ENCODE results near the gene ZNF277.

The ZNF277 gene

DNA sequence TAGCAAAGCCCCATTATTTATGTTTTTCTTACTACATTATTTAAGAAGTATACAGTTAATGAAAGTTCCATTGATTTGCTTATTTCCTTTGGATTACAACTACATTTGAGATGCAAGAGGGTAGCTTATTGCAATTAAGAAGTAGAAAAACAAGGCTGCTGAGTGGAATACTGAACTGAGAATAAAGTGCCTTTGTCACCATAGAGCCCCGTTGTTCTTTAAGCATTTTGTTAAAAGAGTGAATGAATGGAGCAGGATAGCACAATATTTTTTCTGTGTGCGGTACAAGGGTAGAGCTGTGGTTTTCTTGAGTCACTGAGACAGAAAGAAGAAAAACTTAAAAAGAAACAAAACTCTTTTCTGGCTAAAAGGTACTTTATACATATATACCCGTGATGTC, 45.6 kb downstream of the ZNF277 start:
- H3K36me3 Mint-ChIP-seq = peaks cover 7% of the 10 kb centered on the region
- H3K27ac Mint-ChIP-seq = no peak overlapping the region
- H3K4me3 Mint-ChIP-seq = no peak overlapping the region
- H3K27me3 Mint-ChIP-seq = no peaks in the 10 kb centered on the region
- H3K4me1 Mint-ChIP-seq = peaks cover 61% of the 10 kb centered on the region
- H3K9me3 Mint-ChIP-seq = no peaks in the 10 kb centered on the region

DNA sequence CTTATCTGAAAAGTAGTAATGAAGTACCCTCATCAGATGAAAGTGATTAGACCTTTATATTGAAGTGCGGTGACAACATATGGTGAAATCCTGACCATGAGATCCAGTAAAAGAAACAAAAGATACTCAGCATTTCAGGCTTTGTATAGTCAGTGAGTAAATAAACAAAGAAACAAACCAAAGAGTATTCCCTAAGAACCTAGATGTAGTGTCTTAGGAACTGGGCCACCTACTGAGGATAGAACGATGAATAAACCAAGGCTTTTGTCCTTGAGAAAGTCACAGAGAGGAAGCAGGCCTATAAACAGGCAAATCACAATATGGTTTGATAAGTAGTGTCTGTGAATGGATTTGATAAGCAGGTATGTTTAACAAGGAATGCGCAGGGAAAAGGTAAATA, 46.2 kb downstream of the ZNF277 start:
- H3K27ac Mint-ChIP-seq = no peak overlapping the region
- H3K9me3 Mint-ChIP-seq = no peaks in the 10 kb centered on the region
- H3K4me3 Mint-ChIP-seq = no peak overlapping the region
- H3K4me1 Mint-ChIP-seq = peaks cover 61% of the 10 kb centered on the region
- peaks cover 5% of the 10 kb centered on the region for H3K36me3 Mint-ChIP-seq
- H3K27me3 Mint-ChIP-seq = no peaks in the 10 kb centered on the region

DNA sequence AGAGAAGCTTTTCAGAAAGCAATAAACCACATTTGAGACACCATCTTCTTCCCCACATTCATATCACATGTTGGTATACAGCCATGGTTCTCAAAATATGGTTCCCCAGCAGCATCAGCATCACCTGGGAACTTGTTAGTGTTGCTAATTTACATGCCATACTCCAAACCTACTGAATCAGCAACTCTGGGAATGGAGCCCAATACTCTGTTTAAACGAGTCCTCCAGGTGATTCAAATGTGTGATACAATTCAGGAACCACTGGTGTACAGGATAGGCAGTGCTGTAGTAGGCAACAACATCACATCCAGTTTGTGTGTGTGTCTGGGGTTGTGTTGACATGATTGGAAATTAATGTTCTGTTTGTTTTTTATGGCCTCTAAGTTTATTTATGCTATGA, 47.7 kb downstream of the ZNF277 start:
- Mint-ChIP-seq H3K27me3 (no peaks in the 10 kb centered on the region), H3K36me3 (peaks cover 7% of the 10 kb centered on the region), H3K9me3 (no peaks in the 10 kb centered on the region), H3K27ac (no peak overlapping the region), H3K4me3 (no peak overlapping the region), H3K4me1 (peaks cover 60% of the 10 kb centered on the region)

DNA sequence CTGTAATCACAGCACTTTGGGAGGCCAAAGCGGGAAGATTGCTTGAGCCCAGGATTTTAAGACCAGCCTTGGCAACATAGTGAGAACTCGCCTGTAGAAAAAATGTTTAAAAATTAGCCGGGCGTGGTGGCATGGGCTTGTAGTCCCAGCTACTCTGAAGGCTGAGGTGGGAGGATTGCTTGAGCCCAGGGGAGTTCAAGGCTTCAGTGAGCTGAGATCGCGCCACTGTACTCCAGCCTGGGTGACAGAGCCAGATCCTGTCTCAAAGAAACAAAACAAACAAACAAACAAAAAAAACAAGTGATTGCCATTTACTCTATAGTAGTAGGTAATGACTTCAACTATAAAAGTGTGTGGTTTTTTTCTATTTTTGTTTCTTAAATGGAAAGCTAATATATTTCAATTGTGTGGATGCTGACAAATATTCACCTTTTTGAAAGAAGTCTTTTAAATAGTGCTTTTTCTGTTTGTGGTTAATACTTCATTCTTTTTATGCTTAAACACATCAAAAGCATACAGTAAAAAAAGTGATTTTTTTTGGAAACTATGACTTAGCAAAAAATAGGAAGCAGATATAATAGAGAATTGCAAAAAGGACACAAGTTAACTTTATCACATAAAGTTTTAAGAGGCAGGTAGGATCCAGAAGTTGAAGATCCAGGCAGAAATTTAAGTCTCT, 48.4 kb downstream of the ZNF277 start:
- no peaks in the 10 kb centered on the region for H3K9me3 Mint-ChIP-seq
- H3K4me1 Mint-ChIP-seq = peaks cover 60% of the 10 kb centered on the region
- H3K27me3 Mint-ChIP-seq = no peaks in the 10 kb centered on the region
- peaks cover 7% of the 10 kb centered on the region for H3K36me3 Mint-ChIP-seq
- H3K27ac Mint-ChIP-seq = no peak overlapping the region
- H3K4me3 Mint-ChIP-seq = no peak overlapping the region

DNA sequence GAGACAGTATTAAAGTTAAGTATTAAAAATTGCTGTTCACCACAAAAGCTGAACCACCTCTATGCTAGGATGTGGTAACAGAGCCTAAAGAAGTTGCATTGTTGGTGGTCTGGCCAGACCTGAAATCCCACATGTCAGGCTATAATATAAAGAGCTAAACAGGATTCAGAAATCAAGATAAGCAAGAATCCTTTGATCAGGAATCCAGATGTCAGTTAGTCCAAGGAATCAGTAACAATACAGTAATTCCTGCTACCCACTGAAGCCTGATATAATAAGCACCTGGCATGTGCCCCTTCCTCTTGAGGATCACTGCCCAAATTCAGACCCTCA, 48.9 kb downstream of the ZNF277 start:
- Mint-ChIP-seq H3K27me3 (no peaks in the 10 kb centered on the region), H3K4me1 (peaks cover 59% of the 10 kb centered on the region), H3K9me3 (no peaks in the 10 kb centered on the region), H3K4me3 (no peak overlapping the region), H3K36me3 (peaks cover 7% of the 10 kb centered on the region), H3K27ac (no peak overlapping the region)

DNA sequence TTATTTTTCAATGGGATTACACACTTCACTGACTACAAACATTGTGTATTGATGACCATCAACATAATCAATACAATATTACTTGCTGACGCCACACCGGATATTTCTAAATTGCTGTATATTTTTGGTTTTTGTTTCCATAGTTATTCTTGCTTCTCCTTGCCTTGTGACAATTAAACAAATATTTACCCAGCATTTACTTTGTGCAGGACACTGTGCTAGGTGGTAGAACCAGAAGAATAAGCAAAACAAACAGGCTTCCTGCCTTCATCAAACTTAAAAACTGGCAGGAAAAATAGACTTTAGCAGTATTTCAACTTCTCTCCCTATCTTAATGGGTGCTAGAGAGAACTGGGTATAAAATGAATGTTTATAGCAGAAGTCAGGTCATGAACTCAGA, 50.6 kb downstream of the ZNF277 start:
- no peak overlapping the region for H3K27ac Mint-ChIP-seq
- H3K4me3 Mint-ChIP-seq = no peak overlapping the region
- no peaks in the 10 kb centered on the region for H3K27me3 Mint-ChIP-seq
- peaks cover 56% of the 10 kb centered on the region for H3K4me1 Mint-ChIP-seq
- no peaks in the 10 kb centered on the region for H3K9me3 Mint-ChIP-seq
- peaks cover 4% of the 10 kb centered on the region for H3K36me3 Mint-ChIP-seq

DNA sequence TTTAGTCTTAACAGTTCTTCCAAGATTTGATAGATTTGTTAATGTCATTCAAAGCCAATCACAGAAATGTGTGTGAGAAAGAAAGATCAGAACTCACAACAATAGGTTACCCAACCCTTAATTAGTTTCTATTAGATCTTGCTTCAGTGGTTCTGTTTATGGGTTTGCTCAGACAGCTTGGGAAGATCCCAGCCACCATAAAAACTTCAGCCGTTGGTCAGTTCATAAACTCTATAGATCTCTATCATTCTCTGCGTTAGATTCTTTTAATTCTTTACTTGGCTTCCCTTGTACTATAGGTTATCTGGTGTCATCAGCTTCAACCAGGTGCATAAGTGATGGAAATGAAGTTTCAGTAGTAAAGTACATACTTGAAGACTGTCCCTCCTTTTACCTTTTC, 54.4 kb downstream of the ZNF277 start:
- H3K4me3 Mint-ChIP-seq = no peak overlapping the region
- no peaks in the 10 kb centered on the region for H3K9me3 Mint-ChIP-seq
- H3K36me3 Mint-ChIP-seq = peaks cover 2% of the 10 kb centered on the region
- H3K4me1 Mint-ChIP-seq = peaks cover 46% of the 10 kb centered on the region
- H3K27ac Mint-ChIP-seq = no peak overlapping the region
- no peaks in the 10 kb centered on the region for H3K27me3 Mint-ChIP-seq

DNA sequence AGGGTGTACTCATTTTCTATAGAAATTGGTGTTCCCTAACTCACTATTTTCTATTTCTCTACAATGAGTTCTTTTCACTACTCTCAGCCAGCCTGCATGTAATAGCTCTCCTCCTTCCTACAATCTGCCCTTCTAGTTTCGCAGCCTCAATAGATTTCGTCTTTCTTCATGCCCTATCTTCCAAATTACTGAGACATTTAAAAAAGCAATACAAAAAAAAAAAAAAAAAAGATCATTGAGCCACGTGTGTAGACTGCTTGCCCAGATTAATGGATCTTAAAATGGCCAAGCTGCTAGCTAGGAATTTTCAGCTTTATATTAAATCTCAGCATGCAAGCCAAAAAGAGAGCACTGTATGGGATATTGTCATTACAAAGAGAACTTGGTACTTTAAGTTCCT, 55.5 kb downstream of the ZNF277 start:
- Mint-ChIP-seq H3K9me3 (no peaks in the 10 kb centered on the region), H3K27ac (no peak overlapping the region), H3K27me3 (no peaks in the 10 kb centered on the region), H3K36me3 (peaks cover 2% of the 10 kb centered on the region), H3K4me3 (no peak overlapping the region), H3K4me1 (peaks cover 51% of the 10 kb centered on the region)

DNA sequence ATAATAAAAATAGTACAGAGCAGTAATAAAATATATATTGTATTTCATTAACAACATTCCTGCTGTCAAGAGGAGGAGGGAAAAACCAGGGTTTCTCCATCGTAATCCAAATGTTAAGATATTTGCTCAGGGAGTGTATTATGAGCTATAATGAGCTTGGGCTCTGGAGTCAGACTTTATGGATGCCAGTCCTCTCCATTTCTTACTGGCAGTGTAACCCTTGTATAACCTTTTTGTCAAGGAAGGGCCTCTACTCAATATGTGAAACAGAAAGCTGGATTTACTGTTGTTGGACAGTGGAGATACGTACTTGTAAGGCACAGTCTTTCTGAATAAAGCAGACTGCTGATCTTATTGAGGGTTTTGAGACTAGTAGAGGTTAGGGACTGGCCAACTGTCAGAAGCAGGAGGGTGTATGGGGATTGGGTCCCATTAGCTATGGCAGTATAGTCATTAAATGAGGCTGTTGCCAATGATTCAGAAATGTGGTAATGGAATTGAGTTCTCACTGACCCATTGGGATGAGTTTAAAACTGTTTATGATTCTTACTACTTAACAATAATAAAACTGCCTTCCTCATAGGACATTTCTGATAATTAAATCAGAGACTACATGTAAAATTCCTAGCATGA, 56.5 kb downstream of the ZNF277 start:
- H3K36me3 Mint-ChIP-seq = peaks cover 4% of the 10 kb centered on the region
- no peaks in the 10 kb centered on the region for H3K27me3 Mint-ChIP-seq
- peaks cover 53% of the 10 kb centered on the region for H3K4me1 Mint-ChIP-seq
- H3K4me3 Mint-ChIP-seq = no peak overlapping the region
- no peaks in the 10 kb centered on the region for H3K9me3 Mint-ChIP-seq
- no peak overlapping the region for H3K27ac Mint-ChIP-seq

DNA sequence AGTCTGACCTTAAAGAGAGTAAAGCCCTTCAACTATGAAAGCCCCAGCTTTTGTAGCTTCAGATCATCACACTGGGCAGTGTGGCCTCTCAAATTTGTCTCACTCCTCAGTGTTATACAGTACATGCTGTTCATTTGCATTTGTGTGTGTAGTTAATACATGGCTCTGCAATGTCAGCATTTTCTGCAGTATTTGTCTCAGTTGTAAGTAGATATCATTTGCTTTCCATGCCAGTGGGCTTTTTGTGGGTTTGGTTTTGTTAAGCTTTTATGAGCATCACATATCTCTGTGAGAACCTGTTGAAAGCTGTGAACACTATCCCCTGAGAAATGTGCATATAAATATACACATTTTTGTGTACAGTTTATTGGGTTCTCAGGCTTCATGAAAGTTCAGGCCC, 57.0 kb downstream of the ZNF277 start:
- Mint-ChIP-seq H3K4me1 (peaks cover 53% of the 10 kb centered on the region), H3K27me3 (no peaks in the 10 kb centered on the region), H3K4me3 (no peak overlapping the region), H3K36me3 (peaks cover 5% of the 10 kb centered on the region), H3K9me3 (no peaks in the 10 kb centered on the region), H3K27ac (no peak overlapping the region)

DNA sequence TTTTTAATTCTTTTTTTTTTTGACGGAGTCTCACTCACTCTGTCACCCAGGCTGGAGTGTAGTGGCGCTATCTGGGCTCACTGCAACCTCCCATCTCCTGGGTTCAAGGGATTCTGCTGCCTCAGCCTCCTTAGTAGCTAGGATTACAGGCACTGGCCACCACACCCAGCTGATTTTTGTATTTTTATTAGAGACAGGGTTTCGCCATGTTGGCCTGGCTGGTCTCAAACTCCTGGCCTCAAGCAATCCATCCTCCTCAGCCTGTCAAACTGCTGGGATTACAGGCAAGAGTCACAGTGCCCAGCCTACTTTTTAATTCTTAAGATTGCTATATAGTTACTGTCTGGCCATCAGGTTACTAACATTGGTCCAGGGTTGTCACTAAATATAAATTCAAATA, 59.6 kb downstream of the ZNF277 start:
- H3K27me3 Mint-ChIP-seq = no peaks in the 10 kb centered on the region
- no peak overlapping the region for H3K4me3 Mint-ChIP-seq
- H3K9me3 Mint-ChIP-seq = no peaks in the 10 kb centered on the region
- peaks cover 9% of the 10 kb centered on the region for H3K36me3 Mint-ChIP-seq
- peaks cover 46% of the 10 kb centered on the region for H3K4me1 Mint-ChIP-seq
- no peak overlapping the region for H3K27ac Mint-ChIP-seq

DNA sequence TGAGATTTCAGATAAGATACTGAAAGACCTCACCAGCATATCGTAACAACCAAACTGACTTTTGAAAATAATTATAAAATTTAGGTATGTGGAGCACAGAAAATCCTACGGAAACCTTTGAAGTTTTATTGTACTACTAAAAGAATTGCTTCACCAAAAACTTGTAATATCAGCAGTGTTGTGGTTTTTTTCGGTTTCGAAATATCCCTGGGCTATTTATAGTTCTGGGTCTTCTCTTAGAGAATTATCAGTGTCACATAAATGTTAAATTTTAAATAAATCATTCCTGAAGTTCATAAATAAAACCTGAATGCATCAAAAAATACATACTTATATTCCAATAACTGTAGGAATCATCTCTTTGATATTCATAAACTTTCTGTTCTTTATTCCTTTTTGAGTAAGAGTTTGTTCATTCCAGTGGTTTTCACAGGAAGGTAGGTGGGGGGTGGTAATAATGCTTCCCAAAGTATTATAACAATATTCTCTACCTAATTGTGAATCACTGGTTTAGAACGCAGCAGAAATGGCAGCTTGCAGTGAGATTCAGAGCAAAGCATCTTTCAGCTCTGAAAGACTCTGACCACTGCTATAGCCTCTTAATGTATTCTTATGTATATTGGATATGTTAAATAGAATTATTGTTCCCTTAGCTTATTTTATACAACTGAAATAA, 60.2 kb downstream of the ZNF277 start:
- Mint-ChIP-seq H3K27ac (no peak overlapping the region), H3K36me3 (peaks cover 9% of the 10 kb centered on the region), H3K4me3 (no peak overlapping the region), H3K9me3 (no peaks in the 10 kb centered on the region), H3K27me3 (no peaks in the 10 kb centered on the region), H3K4me1 (peaks cover 40% of the 10 kb centered on the region)

DNA sequence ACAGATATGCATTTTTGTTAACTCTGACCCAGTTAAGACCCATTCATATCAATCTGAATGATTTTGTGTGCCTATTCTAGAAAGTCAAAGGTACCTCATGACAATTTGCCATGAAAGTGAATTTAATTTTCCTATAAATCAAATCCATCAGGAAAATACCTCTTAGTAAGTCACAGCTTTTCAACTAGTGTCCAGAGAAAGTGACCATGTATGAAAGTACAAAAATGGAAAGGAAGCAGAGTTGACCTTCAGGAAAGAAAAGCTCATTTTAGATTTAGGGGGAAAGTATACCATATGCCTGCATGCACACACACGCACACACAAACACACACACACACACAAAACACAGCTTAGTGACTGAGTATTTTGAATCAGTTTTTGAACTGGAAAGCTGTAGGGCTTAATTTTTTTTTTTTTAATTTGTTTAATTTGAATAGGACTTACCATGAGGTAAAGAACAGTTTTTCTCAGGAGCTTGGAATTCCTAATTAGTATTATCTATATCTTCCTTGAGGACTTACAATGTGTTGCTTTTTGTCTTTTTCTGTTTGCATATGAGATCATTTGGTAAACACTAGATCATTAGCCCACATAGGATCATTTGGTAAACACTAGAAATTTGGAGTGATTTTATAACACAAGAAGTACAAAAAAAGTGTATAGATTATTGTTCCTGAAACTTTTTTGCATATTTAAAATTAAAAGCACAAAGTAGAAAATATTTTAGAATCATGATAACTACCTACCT, 61.6 kb downstream of the ZNF277 start:
- Mint-ChIP-seq H3K27me3 (no peaks in the 10 kb centered on the region), H3K9me3 (no peaks in the 10 kb centered on the region), H3K4me3 (no peak overlapping the region), H3K27ac (no peak overlapping the region), H3K36me3 (peaks cover 10% of the 10 kb centered on the region), H3K4me1 (peaks cover 43% of the 10 kb centered on the region)

DNA sequence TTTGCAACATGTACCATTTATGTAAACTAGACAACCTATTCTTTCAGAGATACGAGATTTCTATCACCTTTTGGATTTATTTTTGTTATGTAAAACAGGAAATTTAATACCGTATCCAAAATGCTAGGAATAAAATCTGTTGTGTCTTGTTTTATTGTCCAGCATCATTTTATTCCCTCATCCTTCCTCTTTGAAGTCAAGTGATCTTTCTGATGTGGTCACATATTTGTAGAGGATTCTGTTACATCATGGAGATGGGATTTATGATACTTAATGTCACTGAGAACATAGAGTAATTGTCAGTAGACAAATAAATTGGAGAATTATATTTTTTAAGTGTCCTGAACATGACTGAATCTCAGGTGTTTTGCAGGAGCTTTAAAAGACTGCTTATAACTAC, 64.7 kb downstream of the ZNF277 start:
- no peak overlapping the region for H3K27ac Mint-ChIP-seq
- H3K36me3 Mint-ChIP-seq = peaks cover 10% of the 10 kb centered on the region
- no peak overlapping the region for H3K4me3 Mint-ChIP-seq
- H3K4me1 Mint-ChIP-seq = peaks cover 30% of the 10 kb centered on the region
- no peaks in the 10 kb centered on the region for H3K27me3 Mint-ChIP-seq
- no peaks in the 10 kb centered on the region for H3K9me3 Mint-ChIP-seq

DNA sequence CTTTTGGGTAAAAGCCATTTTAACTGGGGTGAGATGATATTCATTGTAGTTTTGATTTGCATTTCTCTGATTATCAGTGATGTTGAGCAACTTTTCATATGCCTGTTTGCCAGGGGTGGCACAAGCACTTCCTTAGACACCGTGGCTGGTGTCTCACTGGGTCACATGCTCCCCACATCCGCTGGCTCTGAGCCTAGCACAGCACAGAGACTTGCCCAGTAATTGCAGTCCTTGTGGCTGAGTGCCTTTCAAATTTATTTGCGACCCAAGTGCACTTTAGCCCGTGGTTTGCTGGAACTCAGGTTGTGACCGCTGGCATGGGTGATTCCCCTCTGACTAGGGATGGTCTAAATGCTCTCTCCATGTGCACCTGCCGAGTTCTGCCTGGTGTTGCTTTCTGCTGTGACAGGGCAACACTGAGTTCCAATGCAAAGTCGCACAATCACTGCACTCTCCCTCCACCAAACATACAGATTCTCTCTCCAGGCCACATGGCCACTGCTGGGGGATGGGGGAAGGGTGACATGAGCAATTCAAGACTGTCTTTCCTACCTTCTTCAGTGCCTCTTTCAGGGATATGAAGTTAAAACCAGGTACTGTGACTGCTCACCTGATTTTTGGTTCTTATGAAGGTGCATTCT, 66.5 kb downstream of the ZNF277 start:
- Mint-ChIP-seq H3K36me3 (peaks cover 8% of the 10 kb centered on the region), H3K27ac (no peak overlapping the region), H3K9me3 (no peaks in the 10 kb centered on the region), H3K4me3 (no peak overlapping the region), H3K4me1 (peaks cover 19% of the 10 kb centered on the region), H3K27me3 (no peaks in the 10 kb centered on the region)
